Endothelial cell of umbilical vein (primary cell): ENCODE data around the gene NEU4. TPM values are rescaled to one million over a fixed set of nuclear protein-coding genes. Genes with fewer than 3 reads are reported as not detected.

ENCODE experiments used
- BruUV-seq: library from RNA; stranded (reverse); fragments of 400-500 nt; replicated peaks from 2 replicates; lab custom pipeline; 2021; lab: Mats Ljungman, UMichigan
- CTCF ChIA-PET: fragments of 300-600, 350-600 bp; sonication (Branson Sonifier 250); formaldehyde crosslinking; loops from one replicate; lab custom pipeline; 2021; ENCODE audit warnings: antibody characterized with exemption, inconsistent platforms; lab: Charles Lee
- POLR2A ChIA-PET: fragments of 300-600, 350-600 bp; sonication (Branson Sonifier 250); formaldehyde crosslinking; loops from one replicate; lab custom pipeline; 2021; ENCODE audit warnings: antibody characterized with exemption, inconsistent platforms; lab: Charles Lee
- DNase-seq: peaks from one replicate; pipeline ENCODE4 v3.0.0-alpha.2; 2011; ENCODE audit warnings: low read depth, low spot score
- FAIRE-seq: peaks from 2 replicates; lab custom pipeline; 2011; peaks lifted over from hg19 to GRCh38; lab: Jason Lieb, UNC
- H2AFZ ChIP-seq: 2 replicates; pipeline ENCODE4 v1.6.0; 2012; ENCODE audit warnings: low read depth, low read length, control low read depth, inconsistent platforms
- H3K27ac ChIP-seq: 2 replicates; pipeline ENCODE4 v1.5.1; 2011; ENCODE audit warnings: low read depth, mild to moderate bottlenecking, control low read depth, low read length, moderate library complexity; ENCODE audit not compliant: insufficient read depth
- H3K27me3 ChIP-seq, 2 experiments: 2 replicates each; pipeline versions ENCODE4 v1.6.0 to v1.6.1; 2011; ENCODE audit warnings: low read length in 2 of 2, mixed read lengths in 1 of 2; ENCODE audit not compliant: control insufficient read depth in 2 of 2, insufficient read depth in 2 of 2
- H3K36me3 ChIP-seq, 2 experiments: 2 replicates in 1 of 2; 3 replicates in 1 of 2; pipeline ENCODE4 v1.5.1; 2011; ENCODE audit warnings: low read length in 2 of 2, mild to moderate bottlenecking in 1 of 2, moderate library complexity in 1 of 2; ENCODE audit not compliant: control insufficient read depth in 2 of 2, insufficient read depth in 2 of 2; ENCODE audit errors: extremely low read depth in 1 of 2
- H3K4me1 ChIP-seq: 3 replicates; pipeline ENCODE4 v1.5.1; 2011; ENCODE audit warnings: mild to moderate bottlenecking, low read length; ENCODE audit not compliant: control insufficient read depth, insufficient read depth; ENCODE audit errors: extremely low read depth
- H3K4me2 ChIP-seq: 2 replicates; pipeline ENCODE4 v1.6.1; 2011; ENCODE audit warnings: low read length, control low read depth, mixed read lengths; ENCODE audit not compliant: insufficient read depth
- H3K4me3 ChIP-seq, 3 experiments: fragments of 200-600 bp in 1 of 3; sonication (generic), shearing (Covaris generic) in 1 of 3; replicated peaks in 1 of 3; 2 replicates each; pipeline ENCODE4 v1.5.1; 2011 to 2016; ENCODE audit warnings: control low read depth in 3 of 3, low read length in 3 of 3, mild to moderate bottlenecking in 2 of 3, inconsistent platforms in 1 of 3, low read depth in 1 of 3, moderate library complexity in 1 of 3; ENCODE audit not compliant: insufficient read depth in 1 of 3
- H3K79me2 ChIP-seq: 2 replicates; pipeline ENCODE4 v1.6.0; 2012; ENCODE audit warnings: low read length, inconsistent platforms; ENCODE audit not compliant: control insufficient read depth, insufficient read depth
- H3K9ac ChIP-seq: replicated peaks from 2 replicates; pipeline ENCODE3; 2011; ENCODE audit warnings: low read length, control low read depth; ENCODE audit not compliant: insufficient read depth; ENCODE audit errors: extremely low read depth
- H3K9me1 ChIP-seq: replicated peaks from 3 replicates; pipeline ENCODE4 v1.6.0; 2011; ENCODE audit warnings: mild to moderate bottlenecking, low read length; ENCODE audit not compliant: control insufficient read depth, insufficient read depth; ENCODE audit errors: extremely low read depth
- H3K9me3 ChIP-seq: replicated peaks from 2 replicates; pipeline ENCODE4 v1.5.1; 2012; ENCODE audit warnings: low read length, inconsistent platforms; ENCODE audit not compliant: control insufficient read depth, insufficient read depth
- H4K20me1 ChIP-seq: replicated peaks from 2 replicates; pipeline ENCODE3; 2011; ENCODE audit warnings: mild to moderate bottlenecking, low read length; ENCODE audit not compliant: control insufficient read depth, insufficient read depth; ENCODE audit errors: extremely low read depth
- EZH2 ChIP-seq: IDR thresholded peaks from 2 replicates; pipeline ENCODE4 v1.6.1; 2012; ENCODE audit warnings: borderline replicate concordance, low read depth, mild to moderate bottlenecking, moderate library complexity, low read length, inconsistent platforms; ENCODE audit not compliant: severe bottlenecking
- FOS ChIP-seq: IDR thresholded peaks from 2 replicates; pipeline ENCODE4 v1.6.1; 2011; ENCODE audit warnings: mild to moderate bottlenecking, low read length, moderate library complexity, borderline replicate concordance; ENCODE audit not compliant: insufficient read depth
- GATA2 ChIP-seq: IDR thresholded peaks from 2 replicates; pipeline ENCODE4 v1.7.0; 2011; ENCODE audit warnings: low read depth, mild to moderate bottlenecking, moderate library complexity, mixed read lengths, low read length; ENCODE audit not compliant: insufficient read length, insufficient read depth
- JUN ChIP-seq: IDR thresholded peaks from 2 replicates; pipeline ENCODE4 v1.6.1; 2011; ENCODE audit warnings: borderline replicate concordance, low read depth; ENCODE audit not compliant: insufficient read length, insufficient read depth
- MYC ChIP-seq: IDR thresholded peaks from one replicate; pipeline ENCODE4 v1.6.1; 2011; ENCODE audit warnings: mild to moderate bottlenecking, low read depth, low read length
- POLR2A ChIP-seq: IDR thresholded peaks from 2 replicates; pipeline ENCODE4 v1.6.1; 2012; ENCODE audit warnings: low read depth, mild to moderate bottlenecking, control low read depth, low read length
- POLR2AphosphoS5 ChIP-seq: IDR thresholded peaks from 2 replicates; pipeline ENCODE4 v1.6.1; 2012; ENCODE audit warnings: low read depth, mild to moderate bottlenecking, control low read depth, low read length, moderate library complexity; ENCODE audit not compliant: insufficient read depth
- dilution Hi-C: fragments of 300-500 bp; cut with MboI; formaldehyde crosslinking; loops from one replicate; pipeline ENCODE4 v1.15.0; 2019; ENCODE audit warnings: low sequenced_read_pairs; ENCODE audit not compliant: extremely low pct_ligation_motif_present
- intact Hi-C: fragments of 100-400 bp; cut with micrococcal nuclease; formaldehyde crosslinking; loops from one replicate; pipeline ENCODE4 v1.10.0; 2022
- polyA plus RNA-seq, 4 experiments: library from polyadenylated mRNA; depleted of rRNA in 3 of 4; stranded (reverse) in 3 of 4; unstranded in 1 of 4; fragments of >200 nt; gene quantifications; 2 replicates each; pipeline versions ENCODE4 v1.2.1 to v1.2.3, GENCODE V29; 2011 to 2012; ENCODE audit warnings: missing spikeins in 1 of 4
- total RNA-seq: library from RNA; stranded (reverse); gene quantifications from 2 replicates; pipeline ENCODE4 v1.2.3, GENCODE V29; 2021
- TF ChIP-seq, protein P1 (sequence below): IDR thresholded peaks from 2 replicates; pipeline ENCODE4 v1.6.1; 2011; ENCODE audit not compliant: insufficient read depth, insufficient read length
- TF ChIP-seq, protein P2 (sequence below), 2 donors: IDR thresholded peaks; 1 replicate in 1 of 2; 2 replicates in 1 of 2; pipeline ENCODE4 v1.5.1; 2011; ENCODE audit warnings: low read length in 2 of 2, mild to moderate bottlenecking in 2 of 2, moderate library complexity in 2 of 2, control low read depth in 1 of 2, inconsistent platforms in 1 of 2, low read depth in 1 of 2; ENCODE audit not compliant: insufficient read depth in 1 of 2; ENCODE audit errors: extremely low read depth in 1 of 2

The NEU4 gene
- total and polyA plus RNA-seq, 2 donors (not counting 3 experiments of a cell fraction or from before 2014, with no cell fraction given), result not detected

DNA sequence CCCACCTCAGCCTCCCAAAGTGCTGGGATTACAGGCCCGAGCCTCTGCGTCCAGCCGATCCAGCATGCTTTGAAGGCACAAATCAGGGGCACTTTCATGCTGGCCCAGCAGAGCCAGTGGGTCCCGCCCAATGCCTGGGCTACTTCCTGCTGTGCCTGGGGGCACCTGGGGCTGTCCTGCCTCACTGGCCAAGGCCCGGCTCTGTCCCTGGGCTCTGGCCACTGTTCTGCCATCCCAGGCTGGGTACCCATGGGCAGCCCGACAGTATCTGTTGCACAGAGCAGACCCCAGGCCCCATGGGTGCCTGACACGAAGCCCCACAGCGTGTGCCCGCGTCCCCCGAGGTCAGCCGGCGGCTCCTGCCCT lies 39.2 kb upstream of the NEU4 start:
- no TSS peak for BruUV-seq
- Histone ChIP-seq H3K4me1 (peaks cover 5% of the 10 kb centered on the region), H4K20me1 (no peaks in the 10 kb centered on the region), H3K9me1 (no peaks in the 10 kb centered on the region), H3K27ac (no peak overlapping the region), H3K36me3 (peaks cover 0 to 2% of the 10 kb centered on the region in 2 experiments), H3K9me3 (no peaks in the 10 kb centered on the region), H3K4me3 (no peak overlapping the region), H3K4me2 (no peak overlapping the region), H3K79me2 (no peaks in the 10 kb centered on the region), H3K27me3 (no peaks in the 10 kb centered on the region), H2AFZ (no peak overlapping the region), H3K9ac (no peak overlapping the region)
- TF ChIP-seq MYC (no peak), POLR2AphosphoS5 (no peak), FOS (no peak), GATA2 (no peak), POLR2A (no peak), JUN (no peak), EZH2 (no peak)
- TF ChIP-seq, protein P1, sequence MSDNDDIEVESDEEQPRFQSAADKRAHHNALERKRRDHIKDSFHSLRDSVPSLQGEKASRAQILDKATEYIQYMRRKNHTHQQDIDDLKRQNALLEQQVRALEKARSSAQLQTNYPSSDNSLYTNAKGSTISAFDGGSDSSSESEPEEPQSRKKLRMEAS, result no peak
- TF ChIP-seq, protein P2, sequence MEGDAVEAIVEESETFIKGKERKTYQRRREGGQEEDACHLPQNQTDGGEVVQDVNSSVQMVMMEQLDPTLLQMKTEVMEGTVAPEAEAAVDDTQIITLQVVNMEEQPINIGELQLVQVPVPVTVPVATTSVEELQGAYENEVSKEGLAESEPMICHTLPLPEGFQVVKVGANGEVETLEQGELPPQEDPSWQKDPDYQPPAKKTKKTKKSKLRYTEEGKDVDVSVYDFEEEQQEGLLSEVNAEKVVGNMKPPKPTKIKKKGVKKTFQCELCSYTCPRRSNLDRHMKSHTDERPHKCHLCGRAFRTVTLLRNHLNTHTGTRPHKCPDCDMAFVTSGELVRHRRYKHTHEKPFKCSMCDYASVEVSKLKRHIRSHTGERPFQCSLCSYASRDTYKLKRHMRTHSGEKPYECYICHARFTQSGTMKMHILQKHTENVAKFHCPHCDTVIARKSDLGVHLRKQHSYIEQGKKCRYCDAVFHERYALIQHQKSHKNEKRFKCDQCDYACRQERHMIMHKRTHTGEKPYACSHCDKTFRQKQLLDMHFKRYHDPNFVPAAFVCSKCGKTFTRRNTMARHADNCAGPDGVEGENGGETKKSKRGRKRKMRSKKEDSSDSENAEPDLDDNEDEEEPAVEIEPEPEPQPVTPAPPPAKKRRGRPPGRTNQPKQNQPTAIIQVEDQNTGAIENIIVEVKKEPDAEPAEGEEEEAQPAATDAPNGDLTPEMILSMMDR (IDR thresholded peaks at IDR 0.05; ENCODE audit: extremely low read depth in 1 of 2, insufficient read depth in 1 of 2, low read depth in 1 of 2, low read length in 2 of 2), result no peak
- dilution Hi-C loops (no loop called here), intact Hi-C loops (no loop called here)
- ChIA-PET POLR2A (no interaction called here), CTCF (no interaction called here)
- FAIRE-seq, result no peak
- no peak for DNase-seq
